Mammary epithelial cell (primary cell): ENCODE measurements around the gene MAGOH.

ENCODE experiments used
- EZH2 ChIP-seq: IDR thresholded peaks from 2 replicates; pipeline ENCODE4 v1.6.1; 2012; ENCODE audit warnings: low read length, inconsistent platforms, borderline replicate concordance
- TF ChIP-seq, protein P1 (sequence below), 2 donors: IDR thresholded peaks in 1 of 2; conservative IDR thresholded peaks in 1 of 2; 2 replicates each; pipeline ENCODE4 v1.5.1; 2011 to 2012; ENCODE audit warnings: inconsistent platforms in 2 of 2, low read length in 2 of 2, mild to moderate bottlenecking in 2 of 2, control low read depth in 1 of 2, low read depth in 1 of 2; ENCODE audit not compliant: insufficient read depth in 1 of 2; ENCODE audit errors: extremely low read depth in 1 of 2

- TF ChIP-seq, protein P1, sequence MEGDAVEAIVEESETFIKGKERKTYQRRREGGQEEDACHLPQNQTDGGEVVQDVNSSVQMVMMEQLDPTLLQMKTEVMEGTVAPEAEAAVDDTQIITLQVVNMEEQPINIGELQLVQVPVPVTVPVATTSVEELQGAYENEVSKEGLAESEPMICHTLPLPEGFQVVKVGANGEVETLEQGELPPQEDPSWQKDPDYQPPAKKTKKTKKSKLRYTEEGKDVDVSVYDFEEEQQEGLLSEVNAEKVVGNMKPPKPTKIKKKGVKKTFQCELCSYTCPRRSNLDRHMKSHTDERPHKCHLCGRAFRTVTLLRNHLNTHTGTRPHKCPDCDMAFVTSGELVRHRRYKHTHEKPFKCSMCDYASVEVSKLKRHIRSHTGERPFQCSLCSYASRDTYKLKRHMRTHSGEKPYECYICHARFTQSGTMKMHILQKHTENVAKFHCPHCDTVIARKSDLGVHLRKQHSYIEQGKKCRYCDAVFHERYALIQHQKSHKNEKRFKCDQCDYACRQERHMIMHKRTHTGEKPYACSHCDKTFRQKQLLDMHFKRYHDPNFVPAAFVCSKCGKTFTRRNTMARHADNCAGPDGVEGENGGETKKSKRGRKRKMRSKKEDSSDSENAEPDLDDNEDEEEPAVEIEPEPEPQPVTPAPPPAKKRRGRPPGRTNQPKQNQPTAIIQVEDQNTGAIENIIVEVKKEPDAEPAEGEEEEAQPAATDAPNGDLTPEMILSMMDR (conservative IDR thresholded peaks at IDR 0.05 in 1 of 2, IDR thresholded peaks at IDR 0.05 in 1 of 2; ENCODE audit: extremely low read depth in 1 of 2, insufficient read depth in 1 of 2, low read depth in 1 of 2, low read length in 2 of 2) = no peak
- TF ChIP-seq EZH2 = no peak
Measured at GRCh38 chr1:53277326-53277725, 39.0 kb upstream of the MAGOH start.
